SH-SY5Y (cell line): ENCODE results near the gene INSIG2.

Experiments
- GATA2 ChIP-seq: IDR thresholded peaks from 2 replicates; pipeline ENCODE4 v1.6.1; 2011; ENCODE audit warnings: mild to moderate bottlenecking, low read depth, low read length
- GATA3 ChIP-seq: IDR thresholded peaks from 2 replicates; pipeline ENCODE4 v1.6.1; 2011; ENCODE audit warnings: low read depth, mild to moderate bottlenecking, low read length, moderate library complexity

GRCh38 chr2:118084491-118085089 is 3.7 kb upstream of the INSIG2 start:
- TF ChIP-seq GATA2 = no peak
- no peak for TF ChIP-seq GATA3
